GM23338 (cell line): ENCODE data around the gene PLXNA2.

Experiments
- CTCF ChIP-seq, 2 experiments: fragments of 200-600 bp in 1 of 2; sonication (generic) in 1 of 2; conservative IDR thresholded peaks; 2 replicates each; pipeline versions ENCODE4 v1.5.1 to v1.6.1; 2016 to 2017; ENCODE audit warnings: antibody characterized with exemption in 2 of 2, low read depth in 2 of 2, mild to moderate bottlenecking in 2 of 2, moderate library complexity in 1 of 2
- ETS1 ChIP-seq: IDR thresholded peaks from 2 replicates; pipeline ENCODE4 v1.6.1; 2016; ENCODE audit warnings: antibody characterized with exemption
- EZH2 ChIP-seq: fragments of 200-600 bp; sonication (generic); IDR thresholded peaks from one replicate; pipeline ENCODE4 v1.8.0; 2017; ENCODE audit warnings: antibody characterized with exemption, mild to moderate bottlenecking, low read depth; ENCODE audit not compliant: unreplicated experiment
- EZH2phosphoT487 ChIP-seq: fragments of 200-600 bp; sonication (generic); IDR thresholded peaks from one replicate; pipeline ENCODE4 v1.8.1; 2018; ENCODE audit warnings: antibody characterized with exemption; ENCODE audit not compliant: unreplicated experiment
- POLR2AphosphoS5 ChIP-seq: IDR thresholded peaks from 2 replicates; pipeline ENCODE4 v1.6.1; 2016; ENCODE audit warnings: antibody characterized with exemption, low read depth
- REST ChIP-seq: IDR thresholded peaks from one replicate; pipeline ENCODE4 v1.6.1; 2018; ENCODE audit warnings: antibody characterized with exemption; ENCODE audit not compliant: unreplicated experiment

- TF ChIP-seq CTCF (conservative IDR thresholded peaks at IDR 0.05; ENCODE audit: low read depth in 2 of 2) (no peak), POLR2AphosphoS5 (no peak), EZH2 (no peak), EZH2phosphoT487 (no peak), REST (no peak), ETS1 (no peak)
Measured at GRCh38 chr1:208258277-208258676, 14.1 kb upstream of the PLXNA2 start.
